H9 (cell line): Measurements from ENCODE around the gene CTNNB1. TPM values are rescaled to one million over a fixed set of nuclear protein-coding genes. Genes with fewer than 3 reads are reported as not detected.

Experiments used
- DNase-seq: peaks from one replicate; pipeline ENCODE4 v3.0.0-alpha.2; 2017
- H2AFZ ChIP-seq: one replicate; pipeline ENCODE4 v1.6.1; 2013; ENCODE audit warnings: mild to moderate bottlenecking, low read length, control low read depth, moderate library complexity
- H2AK5ac ChIP-seq: 2 replicates; pipeline ENCODE4 v1.6.1; 2013; ENCODE audit warnings: low read length, control low read depth, mixed read lengths; ENCODE audit not compliant: insufficient read length
- H2BK120ac ChIP-seq: one replicate; pipeline ENCODE4 v1.6.1; 2013; ENCODE audit warnings: low read depth, mild to moderate bottlenecking, low read length, control low read depth, inconsistent platforms; ENCODE audit not compliant: poor library complexity, severe bottlenecking
- H2BK12ac ChIP-seq: 2 replicates; pipeline ENCODE4 v1.6.1; 2013; ENCODE audit warnings: low read length, control low read depth, mixed read lengths, low read depth; ENCODE audit not compliant: insufficient read length
- H2BK15ac ChIP-seq: 2 replicates; pipeline ENCODE4 v1.6.1; 2013; ENCODE audit warnings: low read depth, low read length, control low read depth
- H2BK20ac ChIP-seq: one replicate; pipeline ENCODE4 v1.6.1; 2013; ENCODE audit warnings: low read depth, mild to moderate bottlenecking, low read length, control low read depth, inconsistent platforms; ENCODE audit not compliant: poor library complexity, severe bottlenecking
- H2BK5ac ChIP-seq: 2 replicates; pipeline ENCODE4 v1.6.1; 2013; ENCODE audit warnings: low read length, control low read depth, mixed read lengths; ENCODE audit not compliant: insufficient read length
- H3K14ac ChIP-seq: 2 replicates; pipeline ENCODE4 v1.6.1; 2013; ENCODE audit warnings: low read length, control low read depth; ENCODE audit not compliant: insufficient read depth
- H3K18ac ChIP-seq: 2 replicates; pipeline ENCODE4 v1.6.1; 2013; ENCODE audit warnings: low read depth, mild to moderate bottlenecking, mixed read lengths, low read length, control low read depth; ENCODE audit not compliant: insufficient read length
- H3K23ac ChIP-seq: 2 replicates; pipeline ENCODE4 v1.6.1; 2013; ENCODE audit warnings: low read length, control low read depth, mixed read lengths, low read depth; ENCODE audit not compliant: insufficient read length
- H3K23me2 ChIP-seq: 2 replicates; pipeline ENCODE4 v1.6.1; 2013; ENCODE audit warnings: low read depth, mild to moderate bottlenecking, mixed read lengths, low read length, control low read depth; ENCODE audit not compliant: insufficient read length, poor library complexity, severe bottlenecking
- H3K27ac ChIP-seq: 2 replicates; pipeline ENCODE4 v1.5.1; 2013; ENCODE audit warnings: low read length, control low read depth, mixed read lengths, low read depth; ENCODE audit not compliant: insufficient read length
- H3K27me3 ChIP-seq: 2 replicates; pipeline ENCODE4 v1.6.1; 2013; ENCODE audit warnings: low read length, control low read depth, inconsistent platforms; ENCODE audit not compliant: insufficient read depth
- H3K4ac ChIP-seq: 2 replicates; pipeline ENCODE4 v1.6.1; 2013; ENCODE audit warnings: low read depth, mild to moderate bottlenecking, control low read depth, inconsistent platforms, low read length, moderate library complexity
- H3K4me1 ChIP-seq: 2 replicates; pipeline ENCODE4 v1.6.1; 2013; ENCODE audit warnings: low read length, control low read depth, inconsistent platforms; ENCODE audit not compliant: insufficient read depth
- H3K4me2 ChIP-seq: 2 replicates; pipeline ENCODE4 v1.6.1; 2013; ENCODE audit warnings: low read length, control low read depth, mixed read lengths; ENCODE audit not compliant: insufficient read length, insufficient read depth
- H3K56ac ChIP-seq: 2 replicates; pipeline ENCODE4 v1.6.1; 2013; ENCODE audit warnings: low read depth, mild to moderate bottlenecking, mixed read lengths, low read length, control low read depth; ENCODE audit not compliant: insufficient read length
- H3K79me1 ChIP-seq: 2 replicates; pipeline ENCODE4 v1.6.1; 2013; ENCODE audit warnings: low read depth, mild to moderate bottlenecking, moderate library complexity, low read length, control low read depth, inconsistent platforms; ENCODE audit not compliant: insufficient read depth, poor library complexity, severe bottlenecking
- H3K79me2 ChIP-seq: 2 replicates; pipeline ENCODE4 v1.6.1; 2013; ENCODE audit warnings: low read length, control low read depth, inconsistent platforms; ENCODE audit not compliant: insufficient read depth
- H3K9ac ChIP-seq: 2 replicates; pipeline ENCODE4 v1.6.1; 2013; ENCODE audit warnings: low read length, control low read depth, mixed read lengths; ENCODE audit not compliant: insufficient read length; ENCODE audit errors: extremely low read depth
- H3K9me3 ChIP-seq: one replicate; pipeline ENCODE4 v1.6.1; 2013; ENCODE audit warnings: low read depth, low read length, inconsistent platforms; ENCODE audit not compliant: control insufficient read depth
- H3T11ph ChIP-seq: one replicate; pipeline ENCODE4 v1.6.1; 2013; ENCODE audit warnings: mild to moderate bottlenecking, low read length, control low read depth, inconsistent platforms
- H4K20me1 ChIP-seq: one replicate; pipeline ENCODE4 v1.6.1; 2013; ENCODE audit not compliant: control insufficient read depth, insufficient read length, insufficient read depth
- H4K5ac ChIP-seq: 2 replicates; pipeline ENCODE4 v1.6.1; 2013; ENCODE audit warnings: low read depth, mild to moderate bottlenecking, mixed read lengths, low read length, control low read depth; ENCODE audit not compliant: insufficient read length
- H4K8ac ChIP-seq: replicated peaks from 2 replicates; pipeline ENCODE4 v1.6.1; 2013; ENCODE audit warnings: low read length, control low read depth, mixed read lengths, low read depth; ENCODE audit not compliant: insufficient read length
- H4K91ac ChIP-seq: 2 replicates; pipeline ENCODE4 v1.6.1; 2013; ENCODE audit warnings: low read depth, mild to moderate bottlenecking, moderate library complexity, mixed read lengths, low read length, control low read depth; ENCODE audit not compliant: insufficient read length
- H3K27ac Mint-ChIP-seq, 3 experiments: 2 replicates in 2 of 3; 3 replicates in 1 of 3; pipeline ENCODE4 v1.8.0; 2020 to 2021; ENCODE audit warnings: mixed read lengths in 3 of 3, mild to moderate bottlenecking in 1 of 3, moderate library complexity in 1 of 3
- H3K27me3 Mint-ChIP-seq: 2 replicates; pipeline ENCODE4 v1.8.0; 2021; ENCODE audit warnings: low read depth, mild to moderate bottlenecking, moderate library complexity, mixed read lengths
- H3K36me3 Mint-ChIP-seq, 3 experiments: 2 replicates in 2 of 3; 3 replicates in 1 of 3; pipeline ENCODE4 v1.8.0; 2020 to 2021; ENCODE audit warnings: low read depth in 3 of 3, mixed read lengths in 3 of 3; ENCODE audit not compliant: insufficient read depth in 1 of 3
- H3K4me1 Mint-ChIP-seq, 2 experiments: 2 replicates each; pipeline ENCODE4 v1.8.0; 2020; ENCODE audit warnings: mixed read lengths in 2 of 2
- H3K4me3 Mint-ChIP-seq, 2 experiments: 2 replicates in 1 of 2; 3 replicates in 1 of 2; pipeline ENCODE4 v1.8.0; 2020 to 2021; ENCODE audit warnings: mild to moderate bottlenecking in 2 of 2, mixed read lengths in 2 of 2, moderate library complexity in 1 of 2
- H3K9me3 Mint-ChIP-seq, 2 experiments: 2 replicates in 1 of 2; 3 replicates in 1 of 2; pipeline ENCODE4 v1.8.0; 2020; ENCODE audit warnings: mild to moderate bottlenecking in 2 of 2, mixed read lengths in 2 of 2, moderate library complexity in 1 of 2
- WGBS: extraction: QIAGEN DNeasy Blood & Tissue Kit; methylation state at CpG from one replicate; pipeline ENCODE4 v1.1.7; 2013; ENCODE audit warnings: missing lambda C conversion rate, low lambda C conversion rate, mixed read lengths; ENCODE audit not compliant: insufficient read length; ENCODE audit errors: extremely low coverage; 5-methylcytosine and 5-hydroxymethylcytosine counted together
- total RNA-seq: library from RNA; stranded (reverse); gene quantifications from 2 replicates; pipeline ENCODE4 v1.2.1, GENCODE V29; 2021
- TF ChIP-seq, protein P1 (sequence below): fragments of 200-600 bp; sonication (generic); conservative IDR thresholded peaks from 3 replicates; pipeline ENCODE4 v1.8.0; 2021; ENCODE audit warnings: antibody characterized with exemption, mild to moderate bottlenecking

Gene CTNNB1
- total RNA-seq, 1 experiment from 2014 or later: 500 TPM

DNA sequence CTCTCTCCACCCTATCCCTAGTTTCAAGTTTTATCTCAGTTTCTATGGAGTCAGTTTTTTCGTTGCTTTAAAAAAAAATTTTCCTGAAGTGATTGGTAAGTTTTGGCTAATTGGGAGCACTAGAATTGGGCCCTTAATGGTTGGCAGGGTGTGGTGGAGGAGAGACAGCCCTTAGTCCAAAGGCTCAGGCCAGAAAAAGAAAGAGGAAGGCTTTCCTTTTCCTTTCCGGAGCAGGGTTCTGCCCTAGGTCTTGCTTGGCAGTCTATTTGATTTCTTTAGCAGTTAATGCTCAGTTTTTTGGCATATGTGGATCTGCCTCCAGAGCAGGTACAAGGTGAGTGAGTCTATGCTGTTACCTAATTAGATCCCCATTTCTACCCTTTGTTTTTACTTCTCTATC lies 22.7 kb downstream of the CTNNB1 start:
- no peak overlapping the region for H3K4ac ChIP-seq
- no peak overlapping the region for H3K27ac ChIP-seq
- Mint-ChIP-seq H3K27me3 (no peaks in the 10 kb centered on the region), H3K9me3 (no peaks in the 10 kb centered on the region), H3K4me3 (no peak overlapping the region), H3K27ac (peak overlapping the region in 2 of 3 experiments; percentile 44 to 45; a peak in 3 of 7 replicates), H3K36me3 (peaks cover 22 to 34% (median 34%) of the 10 kb centered on the region in 3 experiments), H3K4me1 (peaks cover 28 to 29% of the 10 kb centered on the region in 2 experiments)
- no peaks in the 10 kb centered on the region for H3K23me2 ChIP-seq
- peaks cover 8% of the 10 kb centered on the region for H3K79me1 ChIP-seq
- H2AFZ ChIP-seq: no peak overlapping the region
- H2BK20ac ChIP-seq: no peak overlapping the region
- H2AK5ac ChIP-seq: no peak overlapping the region
- no peak overlapping the region for H3K23ac ChIP-seq
- no peak overlapping the region for H3K56ac ChIP-seq
- H3K4me2 ChIP-seq: no peak overlapping the region
- no peak for DNase-seq
- H4K8ac ChIP-seq: no peak overlapping the region
- H3K27me3 ChIP-seq: no peaks in the 10 kb centered on the region
- H2BK12ac ChIP-seq: no peak overlapping the region
- WGBS: no CpG with 5 or more reads among the region's 2 CpGs
- peaks cover under 1% of the 10 kb centered on the region; the same call in 1 of the 2 replicates for H3K4me1 ChIP-seq
- no peak overlapping the region for H3T11ph ChIP-seq
- no peaks in the 10 kb centered on the region for H4K20me1 ChIP-seq
- H3K79me2 ChIP-seq: peaks cover 31% of the 10 kb centered on the region; the same call in 1 of the 2 replicates
- no peak overlapping the region for H3K18ac ChIP-seq
- TF ChIP-seq, protein P1, sequence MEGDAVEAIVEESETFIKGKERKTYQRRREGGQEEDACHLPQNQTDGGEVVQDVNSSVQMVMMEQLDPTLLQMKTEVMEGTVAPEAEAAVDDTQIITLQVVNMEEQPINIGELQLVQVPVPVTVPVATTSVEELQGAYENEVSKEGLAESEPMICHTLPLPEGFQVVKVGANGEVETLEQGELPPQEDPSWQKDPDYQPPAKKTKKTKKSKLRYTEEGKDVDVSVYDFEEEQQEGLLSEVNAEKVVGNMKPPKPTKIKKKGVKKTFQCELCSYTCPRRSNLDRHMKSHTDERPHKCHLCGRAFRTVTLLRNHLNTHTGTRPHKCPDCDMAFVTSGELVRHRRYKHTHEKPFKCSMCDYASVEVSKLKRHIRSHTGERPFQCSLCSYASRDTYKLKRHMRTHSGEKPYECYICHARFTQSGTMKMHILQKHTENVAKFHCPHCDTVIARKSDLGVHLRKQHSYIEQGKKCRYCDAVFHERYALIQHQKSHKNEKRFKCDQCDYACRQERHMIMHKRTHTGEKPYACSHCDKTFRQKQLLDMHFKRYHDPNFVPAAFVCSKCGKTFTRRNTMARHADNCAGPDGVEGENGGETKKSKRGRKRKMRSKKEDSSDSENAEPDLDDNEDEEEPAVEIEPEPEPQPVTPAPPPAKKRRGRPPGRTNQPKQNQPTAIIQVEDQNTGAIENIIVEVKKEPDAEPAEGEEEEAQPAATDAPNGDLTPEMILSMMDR: no peak
- no peak overlapping the region for H4K5ac ChIP-seq
- no peak overlapping the region for H4K91ac ChIP-seq
- no peaks in the 10 kb centered on the region for H3K9me3 ChIP-seq
- no peak overlapping the region for H2BK5ac ChIP-seq
- no peak overlapping the region for H3K9ac ChIP-seq
- no peak overlapping the region for H3K14ac ChIP-seq
- H2BK120ac ChIP-seq: no peak overlapping the region
- H2BK15ac ChIP-seq: no peak overlapping the region
